DOHH2 (cell line): ENCODE measurements around the gene DAGLA.

Experiments used
- H3F3A ChIP-seq: fragments of 200-600 bp; sonication (generic), shearing (Covaris generic); 2 replicates; pipeline ENCODE4 v1.6.0; 2016; ENCODE audit warnings: antibody characterized with exemption, mild to moderate bottlenecking; ENCODE audit not compliant: control insufficient read depth, insufficient read depth
- H3K27ac ChIP-seq: fragments of 200-600 bp; sonication (generic); 2 replicates; pipeline ENCODE4 v1.5.1; 2014; ENCODE audit warnings: low read depth, mild to moderate bottlenecking, low read length, moderate library complexity
- H3K27me3 ChIP-seq: fragments of 200-600 bp; sonication (generic); 2 replicates; pipeline ENCODE4 v1.6.1; 2014; ENCODE audit warnings: mild to moderate bottlenecking, low read length, mixed read lengths; ENCODE audit not compliant: control insufficient read depth
- H3K36me3 ChIP-seq: fragments of 200-600 bp; sonication (generic); 2 replicates; pipeline ENCODE4 v1.6.1; 2014; ENCODE audit warnings: mild to moderate bottlenecking, low read length, moderate library complexity, mixed read lengths; ENCODE audit not compliant: control insufficient read depth
- H3K4me1 ChIP-seq: fragments of 200-600 bp; sonication (generic); 2 replicates; pipeline ENCODE4 v1.6.1; 2014; ENCODE audit warnings: mild to moderate bottlenecking, low read length, mixed read lengths; ENCODE audit not compliant: control insufficient read depth
- H3K4me2 ChIP-seq: fragments of 200-600 bp; sonication (generic); 2 replicates; pipeline ENCODE4 v1.6.0; 2014; ENCODE audit warnings: mild to moderate bottlenecking, low read length, moderate library complexity
- H3K4me3 ChIP-seq: fragments of 200-600 bp; sonication (generic); 2 replicates; pipeline ENCODE4 v1.5.1; 2014; ENCODE audit warnings: mild to moderate bottlenecking, low read length, mixed read lengths
- H3K79me2 ChIP-seq: fragments of 200-600 bp; sonication (generic); 2 replicates; pipeline ENCODE4 v1.6.1; 2014; ENCODE audit warnings: mild to moderate bottlenecking, low read length, mixed read lengths; ENCODE audit not compliant: control insufficient read depth
- H3K9me2 ChIP-seq: fragments of 200-600 bp; sonication (generic); replicated peaks from 2 replicates; pipeline ENCODE4 v1.6.1; 2014; ENCODE audit warnings: mild to moderate bottlenecking, low read length, mixed read lengths; ENCODE audit not compliant: control insufficient read depth
- H3K9me3 ChIP-seq: fragments of 200-600 bp; sonication (generic); 2 replicates; pipeline ENCODE4 v1.6.1; 2014; ENCODE audit warnings: antibody characterized with exemption, low read length, mixed read lengths; ENCODE audit not compliant: control insufficient read depth, insufficient read depth
- H4K20me1 ChIP-seq: fragments of 200-600 bp; sonication (generic); 2 replicates; pipeline ENCODE4 v1.6.0; 2014; ENCODE audit warnings: low read depth, mild to moderate bottlenecking, antibody characterized with exemption, low read length, moderate library complexity; ENCODE audit not compliant: control insufficient read depth, insufficient read depth
- CTCF ChIP-seq: fragments of 200-600 bp; sonication (generic); IDR thresholded peaks from one replicate; pipeline ENCODE4 v1.5.1; 2014; ENCODE audit warnings: antibody characterized with exemption, mild to moderate bottlenecking, low read depth, low read length; ENCODE audit not compliant: poor library complexity, severe bottlenecking
- EZH2phosphoT487 ChIP-seq: fragments of 200-600 bp; sonication (generic); IDR thresholded peaks from 2 replicates; pipeline ENCODE4 v1.6.1; 2017; ENCODE audit warnings: borderline replicate concordance, mild to moderate bottlenecking, antibody characterized with exemption, low read length, moderate library complexity, mixed read lengths

Gene DAGLA

GRCh38 chr11:61718046-61718531 lies 37.9 kb downstream of the DAGLA start:
- Histone ChIP-seq H4K20me1 (no peaks in the 10 kb centered on the region), H3K4me3 (no peak overlapping the region), H3K27me3 (no peaks in the 10 kb centered on the region), H3K4me2 (no peak overlapping the region), H3K4me1 (no peaks in the 10 kb centered on the region), H3K9me3 (no peaks in the 10 kb centered on the region), H3F3A (no peaks in the 10 kb centered on the region), H3K9me2 (no peaks in the 10 kb centered on the region), H3K36me3 (no peaks in the 10 kb centered on the region), H3K79me2 (no peaks in the 10 kb centered on the region), H3K27ac (no peak overlapping the region)
- TF ChIP-seq CTCF: no peak
- no peak for TF ChIP-seq EZH2phosphoT487

GRCh38 chr11:61718621-61719302 lies 38.6 kb downstream of the DAGLA start:
- Histone ChIP-seq H3K9me3 (no peaks in the 10 kb centered on the region), H3K79me2 (no peaks in the 10 kb centered on the region), H4K20me1 (no peaks in the 10 kb centered on the region), H3K4me1 (no peaks in the 10 kb centered on the region), H3F3A (no peaks in the 10 kb centered on the region), H3K27me3 (no peaks in the 10 kb centered on the region), H3K4me2 (no peak overlapping the region), H3K27ac (no peak overlapping the region), H3K9me2 (no peaks in the 10 kb centered on the region), H3K4me3 (no peak overlapping the region), H3K36me3 (no peaks in the 10 kb centered on the region)
- TF ChIP-seq EZH2phosphoT487 (no peak), CTCF (no peak)

GRCh38 chr11:61719978-61720377 lies 39.8 kb downstream of the DAGLA start:
- no peaks in the 10 kb centered on the region for H3K79me2 ChIP-seq
- TF ChIP-seq EZH2phosphoT487 (no peak), CTCF (no peak)
- no peaks in the 10 kb centered on the region for H3K9me3 ChIP-seq
- no peak overlapping the region for H3K4me3 ChIP-seq
- H3K9me2 ChIP-seq: no peaks in the 10 kb centered on the region
- H3K27ac ChIP-seq: no peak overlapping the region
- no peak overlapping the region for H3K4me2 ChIP-seq
- H3K4me1 ChIP-seq: no peaks in the 10 kb centered on the region
- no peaks in the 10 kb centered on the region for H3F3A ChIP-seq
- H3K27me3 ChIP-seq: no peaks in the 10 kb centered on the region
- H3K36me3 ChIP-seq: no peaks in the 10 kb centered on the region
- H4K20me1 ChIP-seq: no peaks in the 10 kb centered on the region
